Measurements from ENCODE around the gene BAX. TPM values are rescaled to one million over a fixed set of nuclear protein-coding genes. Genes with fewer than 3 reads are reported as not detected.

The BAX gene
- total RNA-seq, 1 experiment from 2014 or later: 141 TPM

DNA sequence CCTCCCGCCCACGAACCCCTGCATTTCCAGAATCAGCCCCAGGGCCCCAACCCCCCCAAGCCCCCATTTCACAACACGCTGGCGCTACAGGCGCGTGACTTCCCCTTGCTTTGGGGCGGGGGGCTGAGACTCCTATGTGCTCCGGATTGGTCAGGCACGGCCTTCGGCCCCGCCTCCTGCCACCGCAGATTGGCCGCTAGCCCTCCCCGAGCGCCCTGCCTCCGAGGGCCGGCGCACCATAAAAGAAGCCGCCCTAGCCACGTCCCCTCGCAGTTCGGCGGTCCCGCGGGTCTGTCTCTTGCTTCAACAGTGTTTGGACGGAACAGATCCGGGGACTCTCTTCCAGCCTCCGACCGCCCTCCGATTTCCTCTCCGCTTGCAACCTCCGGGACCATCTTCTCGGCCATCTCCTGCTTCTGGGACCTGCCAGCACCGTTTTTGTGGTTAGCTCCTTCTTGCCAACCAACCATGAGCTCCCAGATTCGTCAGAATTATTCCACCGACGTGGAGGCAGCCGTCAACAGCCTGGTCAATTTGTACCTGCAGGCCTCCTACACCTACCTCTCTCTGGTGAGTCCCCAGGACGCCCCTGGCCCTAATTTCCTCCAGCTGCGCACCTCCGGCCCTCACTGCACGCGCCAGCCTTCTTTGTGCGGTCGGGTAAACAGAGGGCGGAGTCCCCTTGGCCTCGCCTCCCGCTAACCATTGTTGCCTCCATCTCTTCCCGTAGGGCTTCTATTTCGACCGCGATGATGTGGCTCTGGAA is 10.5 kb downstream of the BAX start, which contains the start of gene FTL:
Gene FTL (plus strand): TSS at position 270 of the 766 bp plus-strand sequence. CDS start 199 bp downstream, at position 469.
- peaks cover 96% of the 10 kb centered on the region for H3K36me3 Mint-ChIP-seq (ENCODE audit: insufficient read depth, unreplicated experiment)
- DNase-seq: peak; percentile 97
- no peak for TF ChIP-seq CTCF (IDR thresholded peaks at IDR 0.05; ENCODE audit: unreplicated experiment)
- no peaks in the 10 kb centered on the region for H3K9me3 Mint-ChIP-seq (ENCODE audit: low read depth, unreplicated experiment)
- intact Hi-C loops (cut with micrococcal nuclease; ENCODE audit: unreplicated experiment): loop anchor here (2.0 to 5.0 kb wide), 2 partner anchors 90 to 328 kb away; partner anchors contain the start of gene DBP
- CTCF ChIA-PET: interaction anchor here (0.7 to 1.2 kb wide), 2 partner anchors 111 to 122 kb away, joined by 3 read pairs; no protein-coding TSS in a partner anchor
- no TSS peak for BruUV-seq (replicated peaks)
- no peaks in the 10 kb centered on the region for H3K27me3 Mint-ChIP-seq (ENCODE audit: unreplicated experiment)
- peaks cover 50% of the 10 kb centered on the region for H3K4me1 Mint-ChIP-seq (ENCODE audit: low read depth, unreplicated experiment)
- H3K4me3 Mint-ChIP-seq (ENCODE audit: low read depth, unreplicated experiment): peak within 1 kb of the TSS; percentile 98
- peak within 1 kb of the TSS; percentile 99 for H3K27ac Mint-ChIP-seq (ENCODE audit: unreplicated experiment)

DNA sequence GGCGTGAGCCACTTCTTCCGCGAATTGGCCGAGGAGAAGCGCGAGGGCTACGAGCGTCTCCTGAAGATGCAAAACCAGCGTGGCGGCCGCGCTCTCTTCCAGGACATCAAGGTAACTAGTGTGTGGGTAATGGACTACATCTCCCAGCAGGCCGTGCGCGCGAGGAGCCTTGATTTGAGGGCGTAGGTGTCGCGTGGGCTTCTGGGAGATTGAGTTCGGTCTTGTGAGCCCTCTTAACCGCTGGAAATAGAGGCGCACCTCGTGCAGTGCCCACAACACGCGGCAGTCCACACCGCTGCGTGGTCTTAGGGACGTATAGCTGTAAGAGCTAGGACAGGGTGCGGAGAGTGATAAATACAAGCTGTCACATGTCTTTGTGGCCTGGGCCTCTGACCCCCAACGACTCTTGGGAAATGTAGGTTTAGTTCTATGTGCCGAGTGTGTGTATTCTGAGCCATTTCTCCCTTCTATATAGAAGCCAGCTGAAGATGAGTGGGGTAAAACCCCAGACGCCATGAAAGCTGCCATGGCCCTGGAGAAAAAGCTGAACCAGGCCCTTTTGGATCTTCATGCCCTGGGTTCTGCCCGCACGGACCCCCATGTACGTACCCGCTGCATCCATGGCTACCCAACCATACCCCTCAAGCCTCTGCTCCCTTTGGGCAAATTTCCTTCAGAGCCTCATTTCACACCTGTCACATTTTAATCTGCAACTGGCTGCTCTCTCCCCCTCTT is 11.3 kb downstream of the BAX start:
- no peaks in the 10 kb centered on the region for H3K27me3 Mint-ChIP-seq (ENCODE audit: unreplicated experiment)
- BruUV-seq (replicated peaks): TSS peak; percentile 92
- no peak for TF ChIP-seq CTCF (IDR thresholded peaks at IDR 0.05; ENCODE audit: unreplicated experiment)
- no peaks in the 10 kb centered on the region for H3K9me3 Mint-ChIP-seq (ENCODE audit: low read depth, unreplicated experiment)
- CTCF ChIA-PET: interaction anchor here (1.2 to 1.4 kb wide), 2 partner anchors 28 to 123 kb away, joined by 3 to 4 read pairs; partner anchors contain the start of genes GYS1 and RUVBL2
- intact Hi-C loops (cut with micrococcal nuclease; ENCODE audit: unreplicated experiment): loop anchor here (2.0 to 5.0 kb wide), 2 partner anchors 91 to 329 kb away; partner anchors contain the start of gene DBP
- peak; percentile 87 for DNase-seq
- peaks cover 47% of the 10 kb centered on the region for H3K4me1 Mint-ChIP-seq (ENCODE audit: low read depth, unreplicated experiment)
- H3K27ac Mint-ChIP-seq (ENCODE audit: unreplicated experiment): peak overlapping the region; percentile 99
- peaks cover 90% of the 10 kb centered on the region for H3K36me3 Mint-ChIP-seq (ENCODE audit: insufficient read depth, unreplicated experiment)
- H3K4me3 Mint-ChIP-seq (ENCODE audit: low read depth, unreplicated experiment): peak overlapping the region; percentile 98

DNA sequence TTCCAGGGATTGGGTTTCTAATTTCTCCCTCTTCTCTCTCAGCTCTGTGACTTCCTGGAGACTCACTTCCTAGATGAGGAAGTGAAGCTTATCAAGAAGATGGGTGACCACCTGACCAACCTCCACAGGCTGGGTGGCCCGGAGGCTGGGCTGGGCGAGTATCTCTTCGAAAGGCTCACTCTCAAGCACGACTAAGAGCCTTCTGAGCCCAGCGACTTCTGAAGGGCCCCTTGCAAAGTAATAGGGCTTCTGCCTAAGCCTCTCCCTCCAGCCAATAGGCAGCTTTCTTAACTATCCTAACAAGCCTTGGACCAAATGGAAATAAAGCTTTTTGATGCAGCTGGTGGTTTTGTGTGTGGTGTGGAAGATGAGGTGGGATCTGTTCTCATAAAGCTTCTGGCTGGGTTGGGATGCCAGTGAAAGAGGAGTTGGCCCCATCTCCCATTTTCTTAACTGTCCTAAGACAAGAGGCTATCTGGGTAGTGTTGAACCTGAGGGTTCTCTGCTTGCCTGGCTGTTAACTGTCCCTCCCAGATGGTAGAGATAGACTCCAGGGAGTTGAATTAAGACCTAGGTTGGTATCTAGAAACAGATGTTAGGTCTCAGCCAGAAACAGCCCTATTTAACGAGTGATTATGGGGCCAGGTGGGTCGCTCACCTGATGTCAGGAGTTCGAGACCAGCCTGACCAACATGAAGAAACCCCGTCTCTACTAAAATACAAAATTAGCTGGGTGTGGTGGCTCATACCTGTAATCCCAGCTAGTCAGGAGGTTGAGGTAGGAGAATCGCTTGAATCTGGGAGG is 12.1 kb downstream of the BAX start:
- intact Hi-C loops (cut with micrococcal nuclease; ENCODE audit: unreplicated experiment): loop anchor here (5.0 kb wide), 1 partner anchor 329 kb away; the partner anchor contains the start of gene DBP
- no peak for DNase-seq
- CTCF ChIA-PET: interaction anchor here (1.4 kb wide), 1 partner anchor 27 kb away, joined by 4 read pairs; the partner anchor contains the start of genes GYS1 and RUVBL2
- Mint-ChIP-seq H3K4me1 (ENCODE audit: low read depth, unreplicated experiment) (peaks cover 39% of the 10 kb centered on the region), H3K9me3 (ENCODE audit: low read depth, unreplicated experiment) (no peaks in the 10 kb centered on the region), H3K4me3 (ENCODE audit: low read depth, unreplicated experiment) (peak overlapping the region; percentile 98), H3K27ac (ENCODE audit: unreplicated experiment) (peak overlapping the region; percentile 99), H3K36me3 (ENCODE audit: insufficient read depth, unreplicated experiment) (peaks cover 88% of the 10 kb centered on the region), H3K27me3 (ENCODE audit: unreplicated experiment) (no peaks in the 10 kb centered on the region)
- BruUV-seq (replicated peaks): no TSS peak
- no peak for TF ChIP-seq CTCF (IDR thresholded peaks at IDR 0.05; ENCODE audit: unreplicated experiment)
